GM18951 (cell line): ENCODE results near the gene CSPG4.
"Not testable (repeated sequence)": the region's sequence is repeated elsewhere in the genome, so short reads cannot be mapped to it uniquely, and the experiment has no call there.

Source experiments
- POLR2A ChIP-seq: IDR thresholded peaks from 4 replicates; pipeline ENCODE4 v1.6.1; 2011; ENCODE audit warnings: mild to moderate bottlenecking; ENCODE audit not compliant: insufficient read length, insufficient read depth; ENCODE audit errors: extremely low read depth
- in situ Hi-C: fragments of 300-500 bp; cut with MboI; formaldehyde crosslinking; loops from one replicate; pipeline ENCODE4 v1.12.0; 2022; ENCODE audit warnings: low sequenced_read_pairs, mixed read lengths, inconsistent platforms; ENCODE audit not compliant: unreplicated experiment

CSPG4 gene

GRCh38 chr15:75751116-75751875, 38.6 kb upstream of the CSPG4 start:
- in situ Hi-C loops: no loop called here
- TF ChIP-seq POLR2A: no peak

- no peak for TF ChIP-seq POLR2A
- in situ Hi-C loops: no loop called here
Measured at GRCh38 chr15:75750261-75751050, 37.8 kb upstream of the CSPG4 start.

- TF ChIP-seq POLR2A: no peak
- in situ Hi-C loops: no loop called here
Measured at GRCh38 chr15:75749820-75750219, 37.2 kb upstream of the CSPG4 start.

- in situ Hi-C loops: not testable (repeated sequence)
Measured at GRCh38 chr15:75748882-75749281, 36.2 kb upstream of the CSPG4 start.

GRCh38 chr15:75747121-75747520, 34.5 kb upstream of the CSPG4 start:
- in situ Hi-C loops: not testable (repeated sequence)

- no peak for TF ChIP-seq POLR2A
- in situ Hi-C loops: no loop called here
Measured at GRCh38 chr15:75745305-75745704, 32.7 kb upstream of the CSPG4 start.

- in situ Hi-C loops: not testable (repeated sequence)
Measured at GRCh38 chr15:75742346-75742745, 29.7 kb upstream of the CSPG4 start.

GRCh38 chr15:75739791-75740190, 27.1 kb upstream of the CSPG4 start:
- in situ Hi-C loops: no loop called here
- no peak for TF ChIP-seq POLR2A

- TF ChIP-seq POLR2A: peak; percentile 36
Measured at GRCh38 chr15:75738647-75739325, 26.1 kb upstream of the CSPG4 start.

GRCh38 chr15:75738014-75738646, 25.5 kb upstream of the CSPG4 start:
- in situ Hi-C loops: no loop called here
- TF ChIP-seq POLR2A: peak; percentile 40

More at GRCh38 chr15:75738647-75739325, 26.1 kb upstream of the CSPG4 start:
- in situ Hi-C loops: no loop called here

- in situ Hi-C loops: not testable (repeated sequence)
Measured at GRCh38 chr15:75737116-75738013, 24.7 kb upstream of the CSPG4 start.

GRCh38 chr15:75736256-75736655, 23.6 kb upstream of the CSPG4 start:
- TF ChIP-seq POLR2A: no peak
- in situ Hi-C loops: no loop called here

- in situ Hi-C loops: not testable (repeated sequence)
Measured at GRCh38 chr15:75734861-75735760, 22.5 kb upstream of the CSPG4 start.
